Upper lobe of left lung (tissue), 4 donors: ENCODE data around the gene JPT2.

ENCODE experiments used
- POLR2A ChIP-seq, 4 donors: fragments of 450-650 bp; IDR thresholded peaks; one replicate each; pipeline ENCODE4 v1.5.1; 2016 to 2017; ENCODE audit warnings: antibody characterized with exemption in 4 of 4, mild to moderate bottlenecking in 2 of 4
- POLR2AphosphoS5 ChIP-seq, 2 donors: sonication (generic); formaldehyde crosslinking; IDR thresholded peaks; one replicate each; pipeline ENCODE4 v1.5.1; 2017; ENCODE audit warnings: antibody characterized with exemption in 2 of 2
- TF ChIP-seq, protein P1 (sequence below), 6 experiments: fragments of 450-650 bp in 4 of 6; fragments of 200-600 bp in 2 of 6; sonication (generic) in 2 of 6; IDR thresholded peaks; one replicate each; pipeline ENCODE4 v1.5.1; 2016 to 2019; ENCODE audit warnings: antibody characterized with exemption in 6 of 6

DNA sequence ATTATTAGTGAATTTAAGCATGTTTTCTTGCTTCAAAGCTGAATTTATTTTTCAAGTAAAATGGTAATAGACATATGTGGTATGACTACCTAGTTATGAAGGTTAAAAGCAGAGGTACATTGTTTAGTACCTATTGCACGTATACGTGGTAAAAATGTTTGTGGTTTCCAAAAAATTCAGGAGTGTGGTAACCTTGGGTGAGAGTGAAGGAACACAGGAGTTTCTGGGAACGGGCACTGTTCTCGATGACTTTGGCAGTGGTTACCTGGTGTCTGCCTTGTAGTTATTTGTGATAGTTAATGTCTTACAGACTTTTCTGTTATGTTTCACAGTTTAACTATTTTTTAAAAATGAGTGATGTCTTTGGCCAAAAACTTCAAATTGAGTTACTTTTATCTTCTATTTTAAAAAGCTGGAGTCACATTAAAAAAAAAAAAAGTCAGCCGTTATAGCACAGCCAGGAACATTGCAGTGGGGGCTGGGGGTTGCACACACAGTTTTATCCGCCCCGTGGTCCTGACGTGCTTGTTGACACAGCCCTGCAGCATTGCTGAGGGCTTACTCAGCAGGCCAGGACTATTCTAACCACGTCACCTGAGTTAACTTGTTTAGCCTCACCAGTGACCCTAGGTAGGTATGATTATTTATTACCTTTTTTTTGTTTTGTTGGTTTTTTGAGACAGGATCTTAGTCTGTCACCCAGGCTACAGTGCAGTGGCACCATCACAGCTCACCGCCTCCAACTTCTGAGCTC is 10.9 kb downstream of the JPT2 start:
- TF ChIP-seq, protein P1, sequence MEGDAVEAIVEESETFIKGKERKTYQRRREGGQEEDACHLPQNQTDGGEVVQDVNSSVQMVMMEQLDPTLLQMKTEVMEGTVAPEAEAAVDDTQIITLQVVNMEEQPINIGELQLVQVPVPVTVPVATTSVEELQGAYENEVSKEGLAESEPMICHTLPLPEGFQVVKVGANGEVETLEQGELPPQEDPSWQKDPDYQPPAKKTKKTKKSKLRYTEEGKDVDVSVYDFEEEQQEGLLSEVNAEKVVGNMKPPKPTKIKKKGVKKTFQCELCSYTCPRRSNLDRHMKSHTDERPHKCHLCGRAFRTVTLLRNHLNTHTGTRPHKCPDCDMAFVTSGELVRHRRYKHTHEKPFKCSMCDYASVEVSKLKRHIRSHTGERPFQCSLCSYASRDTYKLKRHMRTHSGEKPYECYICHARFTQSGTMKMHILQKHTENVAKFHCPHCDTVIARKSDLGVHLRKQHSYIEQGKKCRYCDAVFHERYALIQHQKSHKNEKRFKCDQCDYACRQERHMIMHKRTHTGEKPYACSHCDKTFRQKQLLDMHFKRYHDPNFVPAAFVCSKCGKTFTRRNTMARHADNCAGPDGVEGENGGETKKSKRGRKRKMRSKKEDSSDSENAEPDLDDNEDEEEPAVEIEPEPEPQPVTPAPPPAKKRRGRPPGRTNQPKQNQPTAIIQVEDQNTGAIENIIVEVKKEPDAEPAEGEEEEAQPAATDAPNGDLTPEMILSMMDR (IDR thresholded peaks at IDR 0.05) = no peak
- TF ChIP-seq POLR2A (IDR thresholded peaks at IDR 0.05) (no peak), POLR2AphosphoS5 (IDR thresholded peaks at IDR 0.05) (no peak)
